H1 (cell line): ENCODE measurements around the gene NFATC1. TPM values are rescaled to one million over a fixed set of nuclear protein-coding genes. Genes with fewer than 3 reads are reported as not detected.

Experiments used
- CTCF ChIA-PET: fragments of 300-600 bp; sonication (Branson Sonifier 250); formaldehyde crosslinking; loops from one replicate; lab custom pipeline; 2021; ENCODE audit not compliant: partially characterized antibody; lab: Charles Lee
- POLR2A ChIA-PET: fragments of 300-600 bp; sonication (Branson Sonifier 250); formaldehyde crosslinking; loops from one replicate; lab custom pipeline; 2021; ENCODE audit warnings: inconsistent platforms; ENCODE audit not compliant: partially characterized antibody; lab: Charles Lee
- DNase-seq, 2 experiments: peaks; one replicate each; pipeline versions ENCODE4 v3.0.0 to v3.0.0-alpha.2; 2010 to 2022; ENCODE audit warnings: low spot score in 2 of 2, low read depth in 1 of 2, mixed read lengths in 1 of 2
- FAIRE-seq: peaks from 2 replicates; lab custom pipeline; 2011; peaks lifted over from hg19 to GRCh38; lab: Jason Lieb, UNC
- H2AFZ ChIP-seq: 2 replicates; pipeline ENCODE4 v1.8.1; 2012; ENCODE audit warnings: low read length, inconsistent platforms
- H2AK5ac ChIP-seq: 2 replicates; pipeline ENCODE4 v1.6.1; 2013; ENCODE audit warnings: low read depth, low read length
- H2BK120ac ChIP-seq: replicated peaks from 2 replicates; pipeline ENCODE3; 2013; ENCODE audit warnings: low read depth, low read length, inconsistent platforms
- H2BK12ac ChIP-seq: 2 replicates; pipeline ENCODE4 v1.6.1; 2013; ENCODE audit warnings: low read depth, low read length
- H2BK15ac ChIP-seq: 2 replicates; pipeline ENCODE4 v1.6.1; 2013; ENCODE audit warnings: low read length
- H2BK20ac ChIP-seq: 2 replicates; pipeline ENCODE4 v1.6.1; 2013; ENCODE audit warnings: low read length
- H2BK5ac ChIP-seq: 2 replicates; pipeline ENCODE4 v1.6.1; 2013; ENCODE audit warnings: low read depth, low read length
- H3K14ac ChIP-seq: 2 replicates; pipeline ENCODE4 v1.6.1; 2013; ENCODE audit warnings: inconsistent platforms; ENCODE audit not compliant: insufficient read length
- H3K18ac ChIP-seq: 2 replicates; pipeline ENCODE4 v1.6.1; 2013; ENCODE audit warnings: low read length; ENCODE audit errors: extremely low read depth
- H3K23ac ChIP-seq: 2 replicates; pipeline ENCODE4 v1.6.1; 2013; ENCODE audit warnings: inconsistent platforms; ENCODE audit not compliant: insufficient read length
- H3K23me2 ChIP-seq: 2 replicates; pipeline ENCODE4 v1.6.1; 2013; ENCODE audit warnings: low read depth, low read length
- H3K27ac ChIP-seq: 2 replicates; pipeline ENCODE4 v1.6.1; 2011; ENCODE audit warnings: low read depth, low read length, inconsistent platforms
- H3K27me3 ChIP-seq, 4 experiments: replicated peaks in 1 of 4; 1 replicate in 1 of 4; 2 replicates in 3 of 4; pipeline versions ENCODE4 v1.6.1 to v1.8.1; 2011 to 2013; ENCODE audit warnings: low read length in 3 of 4, mild to moderate bottlenecking in 3 of 4, inconsistent platforms in 2 of 4, mixed read lengths in 2 of 4, moderate library complexity in 1 of 4; ENCODE audit not compliant: control insufficient read depth in 3 of 4, insufficient read depth in 3 of 4; ENCODE audit errors: extremely low read depth in 1 of 4
- H3K36me3 ChIP-seq, 4 experiments: 2 replicates each; pipeline versions ENCODE4 v1.6.1 to v1.8.1; 2011 to 2013; ENCODE audit warnings: mild to moderate bottlenecking in 4 of 4, low read length in 3 of 4, moderate library complexity in 2 of 4, control low read depth in 1 of 4, inconsistent platforms in 1 of 4; ENCODE audit not compliant: insufficient read depth in 4 of 4, control insufficient read depth in 2 of 4
- H3K4ac ChIP-seq: replicated peaks from 2 replicates; pipeline ENCODE3; 2013; ENCODE audit warnings: low read length, low read depth, mixed read lengths, inconsistent platforms; ENCODE audit not compliant: insufficient read length
- H3K4me1 ChIP-seq, 4 experiments: replicated peaks in 1 of 4; 1 replicate in 1 of 4; 2 replicates in 3 of 4; pipeline versions ENCODE4 v1.6.1 to v1.8.1; 2011 to 2013; ENCODE audit warnings: low read length in 3 of 4, inconsistent platforms in 2 of 4, mixed read lengths in 1 of 4; ENCODE audit not compliant: insufficient read depth in 4 of 4, control insufficient read depth in 3 of 4
- H3K4me2 ChIP-seq, 2 experiments: 2 replicates each; pipeline versions ENCODE4 v1.6.1 to v1.8.1; 2011 to 2013; ENCODE audit warnings: low read depth in 2 of 2, low read length in 2 of 2, control low read depth in 1 of 2, inconsistent platforms in 1 of 2, mild to moderate bottlenecking in 1 of 2; ENCODE audit not compliant: insufficient read depth in 1 of 2
- H3K4me3 ChIP-seq, 4 experiments: fragments of 200-600, 300-600 bp in 1 of 4; sonication (generic), shearing (Covaris generic), sonication (Bioruptor Twin) in 1 of 4; 2 replicates each; pipeline versions ENCODE4 v1.5.1 to v1.8.1; 2011 to 2016; ENCODE audit warnings: low read length in 4 of 4, low read depth in 3 of 4, control low read depth in 2 of 4, inconsistent platforms in 2 of 4, mild to moderate bottlenecking in 2 of 4, mixed read lengths in 1 of 4, moderate library complexity in 1 of 4; ENCODE audit not compliant: insufficient read depth in 2 of 4; ENCODE audit errors: extremely low read depth in 1 of 4
- H3K56ac ChIP-seq: replicated peaks from 2 replicates; pipeline ENCODE3; 2013; ENCODE audit warnings: low read depth, mild to moderate bottlenecking, mixed read lengths, low read length, inconsistent platforms; ENCODE audit not compliant: insufficient read length
- H3K79me1 ChIP-seq: 2 replicates; pipeline ENCODE4 v1.6.1; 2013; ENCODE audit warnings: low read depth, low read length, control low read depth
- H3K79me2 ChIP-seq, 2 experiments: 2 replicates each; pipeline versions ENCODE4 v1.6.1 to v1.8.1; 2012 to 2013; ENCODE audit warnings: low read length in 2 of 2, mild to moderate bottlenecking in 2 of 2, inconsistent platforms in 1 of 2; ENCODE audit not compliant: insufficient read depth in 2 of 2, control insufficient read depth in 1 of 2
- H3K9ac ChIP-seq, 4 experiments: replicated peaks in 1 of 4; 1 replicate in 1 of 4; 2 replicates in 3 of 4; pipeline versions ENCODE4 v1.6.1 to v1.8.1; 2011 to 2013; ENCODE audit warnings: low read depth in 3 of 4, low read length in 3 of 4, control low read depth in 2 of 4, mild to moderate bottlenecking in 2 of 4, moderate library complexity in 2 of 4, inconsistent platforms in 1 of 4; ENCODE audit errors: extremely low read depth in 1 of 4
- H3K9me3 ChIP-seq, 2 experiments: 2 replicates each; pipeline versions ENCODE4 v1.6.1 to v1.8.1; 2012 to 2013; ENCODE audit warnings: mild to moderate bottlenecking in 2 of 2, moderate library complexity in 2 of 2, control low read depth in 1 of 2, inconsistent platforms in 1 of 2, low read depth in 1 of 2, low read length in 1 of 2, mixed read lengths in 1 of 2; ENCODE audit not compliant: insufficient read depth in 2 of 2
- H4K20me1 ChIP-seq, 2 experiments: replicated peaks in 1 of 2; 2 replicates each; pipeline versions ENCODE3 to v1.8.1; 2011 to 2013; ENCODE audit warnings: inconsistent platforms in 2 of 2, low read length in 2 of 2, mild to moderate bottlenecking in 1 of 2; ENCODE audit not compliant: insufficient read depth in 2 of 2, control insufficient read depth in 1 of 2
- H4K5ac ChIP-seq: 2 replicates; pipeline ENCODE4 v1.6.1; 2013; ENCODE audit warnings: low read length, low read depth, mixed read lengths, inconsistent platforms; ENCODE audit not compliant: insufficient read length
- H4K8ac ChIP-seq: 2 replicates; pipeline ENCODE4 v1.8.0; 2013; ENCODE audit warnings: mild to moderate bottlenecking, moderate library complexity, low read length, inconsistent platforms; ENCODE audit not compliant: insufficient read depth; ENCODE audit errors: extremely low read depth
- H4K91ac ChIP-seq: replicated peaks from 2 replicates; pipeline ENCODE3; 2013; ENCODE audit warnings: low read length, mixed read lengths, inconsistent platforms; ENCODE audit not compliant: insufficient read length
- BCL11A ChIP-seq, 2 experiments: IDR thresholded peaks; one replicate each; pipeline ENCODE4 v1.6.1; 2011; ENCODE audit warnings: low read depth in 2 of 2, low read length in 2 of 2, mild to moderate bottlenecking in 2 of 2
- CBX8 ChIP-seq: fragments of 300-800, 300-1000 bp; sonication (generic); IDR thresholded peaks from 2 replicates; pipeline ENCODE4 v1.7.1; 2016; ENCODE audit warnings: low read depth, low read length, borderline replicate concordance
- EGR1 ChIP-seq: IDR thresholded peaks from 2 replicates; pipeline ENCODE4 v1.6.1; 2011; ENCODE audit warnings: low read depth, low read length, borderline replicate concordance
- EZH2 ChIP-seq: fragments of 200-600 bp; sonication (generic); IDR thresholded peaks from 2 replicates; pipeline ENCODE4 v1.7.1; 2012; ENCODE audit warnings: low read depth, mild to moderate bottlenecking, moderate library complexity, low read length, inconsistent platforms; ENCODE audit not compliant: severe bottlenecking
- NANOG ChIP-seq: IDR thresholded peaks from 2 replicates; pipeline ENCODE4 v1.6.1; 2011; ENCODE audit warnings: low read length, low read depth, mild to moderate bottlenecking, inconsistent platforms; ENCODE audit not compliant: insufficient read depth, poor library complexity, severe bottlenecking
- RFX5 ChIP-seq: IDR thresholded peaks from 2 replicates; pipeline ENCODE4 v1.6.1; 2011; ENCODE audit warnings: low read depth, low read length, improper control_type of control experiment, borderline replicate concordance
- SIRT6 ChIP-seq: IDR thresholded peaks from one replicate; pipeline ENCODE4 v1.7.1; 2012; ENCODE audit warnings: low read length, inconsistent platforms
- SP4 ChIP-seq: IDR thresholded peaks from 2 replicates; pipeline ENCODE4 v1.6.1; 2012; ENCODE audit warnings: low read length, inconsistent platforms
- TAF1 ChIP-seq: IDR thresholded peaks from 2 replicates; pipeline ENCODE4 v1.6.1; 2011; ENCODE audit warnings: mild to moderate bottlenecking, low read depth, low read length
- TBP ChIP-seq: IDR thresholded peaks from 2 replicates; pipeline ENCODE4 v1.6.1; 2011; ENCODE audit warnings: low read depth, low read length, improper control_type of control experiment
- YY1 ChIP-seq: IDR thresholded peaks from 2 replicates; pipeline ENCODE4 v1.6.1; 2011; ENCODE audit warnings: low read depth, mild to moderate bottlenecking, low read length
- WGBS, 2 experiments: shearing (Covaris generic) in 1 of 2; methylation state at CpG; one replicate each; pipeline versions ENCODE4 v1.1.6 to v1.1.7; 2013 to 2015; ENCODE audit warnings: low lambda C conversion rate in 2 of 2, mixed read lengths in 2 of 2, inconsistent platforms in 1 of 2, low coverage in 1 of 2, missing lambda C conversion rate in 1 of 2; ENCODE audit not compliant: insufficient replicate concordance in 2 of 2, insufficient coverage in 1 of 2, insufficient read length in 1 of 2; ENCODE audit errors: extremely low coverage in 1 of 2, missing lambda C conversion rate in 1 of 2; 5-methylcytosine and 5-hydroxymethylcytosine counted together
- polyA plus RNA-seq, 7 experiments: library from polyadenylated mRNA; depleted of rRNA in 3 of 7; stranded (reverse) in 5 of 7; unstranded in 2 of 7; fragments of >200 nt in 5 of 7; fragments of 200-250 nt in 2 of 7; gene quantifications; 1 replicate in 5 of 7; 2 replicates in 1 of 7; 4 replicates in 1 of 7; pipeline versions ENCODE4 v1.2.1 to v1.2.3, GENCODE V29; 2011 to 2013; ENCODE audit warnings: missing spikeins in 2 of 7, mixed read lengths in 2 of 7
- total RNA-seq: library from RNA; stranded (reverse); fragmentation: NEBNext Ultra II Directional; extraction: Animal tissue kit (Norgen Biotek cat#: 25700); gene quantifications from 2 replicates; pipeline ENCODE4 v1.2.1, GENCODE V29; 2021

Gene NFATC1
- total and polyA plus RNA-seq, 2 of the 8 experiments (the other 6 are each of a cell fraction or from before 2014, with no cell fraction given) = 2.0 to 6.6 TPM

- DNase-seq = no peak
These were observed 144.6 kb downstream of the NFATC1 start for GRCh38 chr18:79540161-79540903.

More at GRCh38 chr18:79540161-79540903, 144.6 kb downstream of the NFATC1 start:
- Histone ChIP-seq H3K27ac (no peak overlapping the region), H3K56ac (no peak overlapping the region), H3K4me3 (no peak overlapping the region), H4K91ac (no peak overlapping the region), H3K4ac (no peak overlapping the region), H3K23me2 (peaks cover 11% of the 10 kb centered on the region; the same call in 1 of the 2 replicates), H2BK15ac (no peak overlapping the region), H3K18ac (no peak overlapping the region), H2BK120ac (no peak overlapping the region), H3K9ac (no peak overlapping the region), H4K5ac (no peak overlapping the region), H3K9me3 (peaks cover 5 to 7% of the 10 kb centered on the region in 2 experiments), H3K4me1 (no peaks in the 10 kb centered on the region), H2BK20ac (no peak overlapping the region), H3K36me3 (no peaks in the 10 kb centered on the region), H2AK5ac (no peak overlapping the region), H3K27me3 (0 out of 7 replicates have a peak, but pooled peaks cover 0 to 2% (median 0%) of the 10 kb centered on the region in 4 experiments), H2AFZ (no peak overlapping the region), H3K79me1 (no peaks in the 10 kb centered on the region), H3K79me2 (no peaks in the 10 kb centered on the region), H4K8ac (no peak overlapping the region), H3K14ac (no peak overlapping the region), H3K4me2 (no peak overlapping the region), H2BK12ac (no peak overlapping the region), H2BK5ac (no peak overlapping the region), H3K23ac (no peak overlapping the region), H4K20me1 (peaks cover 0 to 2% of the 10 kb centered on the region in 2 experiments)
- 94% methylated on average over 16 of the region's 16 CpGs; no CpG with 5 or more reads in 1 of the 2 experiments for WGBS, 2 experiments
- POLR2A ChIA-PET = no interaction called here
- TF ChIP-seq CBX8 (no peak), TBP (no peak), EGR1 (no peak), BCL11A (IDR thresholded peaks at IDR 0.05; ENCODE audit: low read depth in 2 of 2, low read length in 2 of 2) (no peak), NANOG (no peak), SP4 (no peak), EZH2 (no peak), YY1 (no peak), RFX5 (no peak), TAF1 (no peak), SIRT6 (no peak)
- no peak for FAIRE-seq
- CTCF ChIA-PET = interaction anchor here (0.7 to 2.8 kb wide), 2 partner anchors 11 to 158 kb away, joined by 3 to 22 read pairs; no protein-coding TSS in a partner anchor
